Measurements from ENCODE around the gene KDM5B.

GRCh38 chr1:202692959-202693555 lies 115.2 kb downstream of the KDM5B start:
- no peak for TF ChIP-seq CTCF (IDR thresholded peaks at IDR 0.05)
- TF ChIP-seq POLR2A (IDR thresholded peaks at IDR 0.05) = no peak
- TF ChIP-seq EP300 (IDR thresholded peaks at IDR 0.05) = no peak

Measured in ovary (tissue), 3 donors.